Liver (tissue), 9 donors: ENCODE measurements around the gene DUSP3. TPM values are rescaled to one million over a fixed set of nuclear protein-coding genes. Genes with fewer than 3 reads are reported as not detected.

Source experiments
- DNase-seq: peaks from one replicate; pipeline ENCODE4 v3.0.0-alpha.2; 2017; ENCODE audit warnings: low spot score
- H3K27ac ChIP-seq, 2 donors: one replicate each; pipeline ENCODE4 v1.7.0; 2013; ENCODE audit warnings: inconsistent platforms in 2 of 2, low read length in 2 of 2, control low read depth in 1 of 2, low read depth in 1 of 2, mild to moderate bottlenecking in 1 of 2
- H3K27me3 ChIP-seq, 4 donors: one replicate each; pipeline versions ENCODE4 v1.6.1 to v1.7.0; 2013; ENCODE audit warnings: low read length in 3 of 4, inconsistent platforms in 1 of 4, mild to moderate bottlenecking in 1 of 4, moderate library complexity in 1 of 4; ENCODE audit not compliant: control insufficient read depth in 4 of 4, insufficient read depth in 4 of 4
- H3K36me3 ChIP-seq, 4 donors: one replicate each; pipeline versions ENCODE4 v1.6.1 to v1.7.0; 2013; ENCODE audit warnings: low read length in 3 of 4, mild to moderate bottlenecking in 3 of 4, low read depth in 1 of 4, moderate library complexity in 1 of 4; ENCODE audit not compliant: control insufficient read depth in 4 of 4, insufficient read depth in 3 of 4
- H3K4me1 ChIP-seq, 4 donors: one replicate each; pipeline versions ENCODE4 v1.6.1 to v1.7.0; 2013; ENCODE audit warnings: low read length in 3 of 4, mild to moderate bottlenecking in 3 of 4, moderate library complexity in 1 of 4; ENCODE audit not compliant: control insufficient read depth in 4 of 4, insufficient read depth in 4 of 4
- H3K4me3 ChIP-seq, 3 donors: one replicate each; pipeline versions ENCODE4 v1.6.1 to v1.7.0; 2013; ENCODE audit warnings: low read length in 3 of 3, control low read depth in 1 of 3, low read depth in 1 of 3, mild to moderate bottlenecking in 1 of 3
- H3K9ac ChIP-seq, 2 donors: one replicate each; pipeline ENCODE4 v1.7.0; 2013; ENCODE audit warnings: low read length in 2 of 2, mild to moderate bottlenecking in 2 of 2, moderate library complexity in 2 of 2, control low read depth in 1 of 2, low read depth in 1 of 2
- H3K9me3 ChIP-seq, 4 donors: one replicate each; pipeline versions ENCODE4 v1.6.1 to v1.7.0; 2013; ENCODE audit warnings: low read length in 3 of 4; ENCODE audit not compliant: control insufficient read depth in 4 of 4
- CTCF ChIP-seq: fragments of 150-350 bp; IDR thresholded peaks from 2 replicates; pipeline ENCODE4 v1.5.1; 2017; ENCODE audit warnings: improper control_type of control experiment, low read depth, low read length; ENCODE audit not compliant: missing input control
- EGR1 ChIP-seq, 2 donors: IDR thresholded peaks; 2 replicates each; pipeline ENCODE4 v1.6.1; 2016 to 2018; ENCODE audit warnings: antibody characterized with exemption in 2 of 2, low read depth in 2 of 2
- FOXA1 ChIP-seq: IDR thresholded peaks from 2 replicates; pipeline ENCODE4 v1.6.1; 2016; ENCODE audit warnings: antibody characterized with exemption
- FOXA2 ChIP-seq: IDR thresholded peaks from 2 replicates; pipeline ENCODE4 v1.6.1; 2016; ENCODE audit warnings: antibody characterized with exemption
- GABPA ChIP-seq, 2 donors: IDR thresholded peaks in 1 of 2; conservative IDR thresholded peaks in 1 of 2; 2 replicates each; pipeline ENCODE4 v1.6.1; 2016; ENCODE audit warnings: antibody characterized with exemption in 2 of 2, mild to moderate bottlenecking in 1 of 2, moderate library complexity in 1 of 2
- HNF4A ChIP-seq, 2 donors: conservative IDR thresholded peaks; 2 replicates each; pipeline ENCODE4 v1.6.1; 2016; ENCODE audit warnings: antibody characterized with exemption in 2 of 2, mild to moderate bottlenecking in 2 of 2
- HNF4G ChIP-seq: IDR thresholded peaks from 2 replicates; pipeline ENCODE4 v1.6.1; 2016; ENCODE audit warnings: antibody characterized with exemption
- JUND ChIP-seq, 2 donors: IDR thresholded peaks; 2 replicates each; pipeline ENCODE4 v1.6.1; 2016; ENCODE audit warnings: antibody characterized with exemption in 2 of 2
- MAX ChIP-seq: IDR thresholded peaks from 2 replicates; pipeline ENCODE4 v1.6.1; 2016; ENCODE audit warnings: antibody characterized with exemption
- NR2F2 ChIP-seq: IDR thresholded peaks from 2 replicates; pipeline ENCODE4 v1.6.1; 2016; ENCODE audit warnings: antibody characterized with exemption
- RAD21 ChIP-seq, 2 donors: IDR thresholded peaks; 2 replicates each; pipeline ENCODE4 v1.6.1; 2016; ENCODE audit warnings: antibody characterized with exemption in 2 of 2, mild to moderate bottlenecking in 2 of 2
- RXRA ChIP-seq, 2 donors: IDR thresholded peaks; 2 replicates each; pipeline ENCODE4 v1.6.1; 2017 to 2018; ENCODE audit warnings: antibody characterized with exemption in 2 of 2, mild to moderate bottlenecking in 1 of 2
- TAF1 ChIP-seq: conservative IDR thresholded peaks from 2 replicates; pipeline ENCODE4 v1.6.1; 2016; ENCODE audit warnings: antibody characterized with exemption, mild to moderate bottlenecking
- ZBTB33 ChIP-seq: IDR thresholded peaks from 2 replicates; pipeline ENCODE4 v1.6.1; 2016; ENCODE audit warnings: antibody characterized with exemption
- WGBS: extraction: QIAGEN DNeasy Blood & Tissue Kit; methylation state at CpG from one replicate; pipeline ENCODE4 v1.1.7; 2013; 5-methylcytosine and 5-hydroxymethylcytosine counted together
- polyA plus RNA-seq, 2 donors: library from polyadenylated mRNA; stranded (reverse) in 1 of 2; unstranded in 1 of 2; fragments of 200-250 nt in 1 of 2; fragments of >200 nt in 1 of 2; fragmentation: Nextera tagmentation in 1 of 2; extraction: Ambion mirVana in 1 of 2; gene quantifications; one replicate each; pipeline versions ENCODE4 v1.2.1 to v1.2.3, GENCODE V29; 2013 to 2015
- total RNA-seq, 2 donors: library from RNA; depleted of rRNA; stranded (reverse); fragments of >200 nt; gene quantifications; one replicate each; pipeline ENCODE4 v1.2.3, GENCODE V29; 2014
- TF ChIP-seq, protein P1 (sequence below): IDR thresholded peaks from 2 replicates; pipeline ENCODE4 v1.6.1; 2016; ENCODE audit warnings: antibody characterized with exemption
- TF ChIP-seq, protein P2 (sequence below): IDR thresholded peaks from 2 replicates; pipeline ENCODE4 v1.6.1; 2016; ENCODE audit warnings: antibody characterized with exemption, mild to moderate bottlenecking
- donor health status: healthy.
- donor health status: healthy.
- donor health status: healthy.
- donor health status: healthy.
- donor health status: healthy.

The DUSP3 gene
- total and polyA plus RNA-seq, 4 donors = 30.4 to 104 (median 60.8) TPM

DNA sequence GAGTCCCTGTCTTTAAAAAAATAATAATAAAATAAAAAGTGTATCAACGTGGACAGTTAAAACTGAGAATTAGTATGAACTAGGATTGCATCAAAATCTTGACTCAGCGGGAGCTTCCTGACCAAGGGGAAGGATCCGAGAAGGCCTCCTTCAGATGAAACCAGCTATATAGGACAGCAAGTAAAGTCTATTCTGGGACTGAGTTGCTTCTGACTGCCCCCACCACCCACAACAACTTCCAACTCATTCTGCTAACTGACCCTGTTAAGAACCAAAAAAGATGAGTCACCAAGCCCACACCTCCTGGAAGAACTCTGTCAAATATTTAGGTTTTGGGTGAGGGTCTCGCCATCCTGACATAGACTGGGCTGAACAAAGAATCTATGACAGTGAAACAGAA, 29.3 kb upstream of the DUSP3 start:
- Histone ChIP-seq H3K4me1 (no peaks in the 10 kb centered on the region), H3K4me3 (no peak overlapping the region), H3K27me3 (no peaks in the 10 kb centered on the region), H3K9me3 (no peaks in the 10 kb centered on the region), H3K27ac (no peak overlapping the region), H3K36me3 (no peaks in the 10 kb centered on the region), H3K9ac (no peak overlapping the region)
- WGBS = 94% methylated on average over 4 of the region's 4 CpGs
- DNase-seq = no peak
- TF ChIP-seq FOXA2 = no peak

DNA sequence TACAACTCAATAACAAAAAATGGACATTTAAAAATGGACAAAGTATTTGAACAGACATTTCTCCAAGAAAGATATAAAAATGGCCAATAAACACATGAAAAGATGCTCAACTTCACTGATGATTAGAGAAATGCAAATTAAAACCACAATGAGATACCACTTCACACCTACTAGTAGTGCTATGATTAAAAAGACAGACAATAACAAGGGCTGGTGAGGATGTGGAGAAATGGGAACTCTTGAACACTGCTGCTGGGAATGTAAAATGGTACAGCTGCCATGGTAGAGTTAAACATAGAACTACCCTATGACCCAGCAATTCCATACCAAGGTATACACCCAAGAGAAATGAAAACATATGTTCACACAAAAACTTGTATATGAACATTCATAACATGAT, 26.3 kb upstream of the DUSP3 start:
- DNase-seq = no peak
- no peaks in the 10 kb centered on the region for H3K9me3 ChIP-seq
- no peaks in the 10 kb centered on the region for H3K27me3 ChIP-seq
- no peak overlapping the region for H3K9ac ChIP-seq
- H3K4me1 ChIP-seq = no peaks in the 10 kb centered on the region
- no peak overlapping the region for H3K27ac ChIP-seq
- H3K4me3 ChIP-seq = no peak overlapping the region
- H3K36me3 ChIP-seq = no peaks in the 10 kb centered on the region
- TF ChIP-seq RAD21 (IDR thresholded peaks at IDR 0.05) (no peak), JUND (IDR thresholded peaks at IDR 0.05) (no peak), TAF1 (no peak), CTCF (no peak)
- TF ChIP-seq, protein P1, sequence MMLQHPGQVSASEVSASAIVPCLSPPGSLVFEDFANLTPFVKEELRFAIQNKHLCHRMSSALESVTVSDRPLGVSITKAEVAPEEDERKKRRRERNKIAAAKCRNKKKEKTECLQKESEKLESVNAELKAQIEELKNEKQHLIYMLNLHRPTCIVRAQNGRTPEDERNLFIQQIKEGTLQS = no peak

DNA sequence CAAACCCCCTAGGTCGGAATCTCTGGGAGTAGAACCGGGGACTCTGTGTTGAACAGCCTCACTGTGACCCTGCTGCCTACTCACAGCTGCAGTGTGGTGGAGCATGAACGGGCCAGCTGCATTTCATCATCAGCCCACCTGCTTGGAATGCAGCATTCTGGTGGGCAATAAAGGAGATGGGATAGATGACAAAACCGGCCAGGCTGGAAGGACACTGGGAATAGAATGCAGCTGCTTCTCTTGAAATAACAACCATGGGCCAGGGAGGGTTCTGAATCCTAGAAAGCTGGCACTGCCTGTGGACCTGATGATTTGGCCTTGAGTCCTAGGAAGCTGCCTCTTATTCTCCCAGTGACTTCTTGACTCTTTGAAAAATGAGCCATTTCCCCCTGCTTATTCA, 25.0 kb upstream of the DUSP3 start:
- Histone ChIP-seq H3K27ac (no peak overlapping the region), H3K36me3 (no peaks in the 10 kb centered on the region), H3K4me1 (no peaks in the 10 kb centered on the region), H3K27me3 (no peaks in the 10 kb centered on the region), H3K9ac (no peak overlapping the region), H3K9me3 (no peaks in the 10 kb centered on the region), H3K4me3 (no peak overlapping the region)
- WGBS = 90% methylated on average over 4 of the region's 4 CpGs
- TF ChIP-seq GABPA (IDR thresholded peaks at IDR 0.05 in 1 of 2, conservative IDR thresholded peaks at IDR 0.05 in 1 of 2) (no peak), FOXA2 (no peak), EGR1 (IDR thresholded peaks at IDR 0.05; ENCODE audit: low read depth in 2 of 2) (no peak), HNF4A (conservative IDR thresholded peaks at IDR 0.05) (no peak), TAF1 (no peak), JUND (IDR thresholded peaks at IDR 0.05) (no peak), NR2F2 (no peak), HNF4G (no peak), RAD21 (IDR thresholded peaks at IDR 0.05) (no peak), MAX (no peak), FOXA1 (no peak), CTCF (no peak), ZBTB33 (no peak), RXRA (IDR thresholded peaks at IDR 0.05) (no peak)
- TF ChIP-seq, protein P1 = no peak
- TF ChIP-seq, protein P2, sequence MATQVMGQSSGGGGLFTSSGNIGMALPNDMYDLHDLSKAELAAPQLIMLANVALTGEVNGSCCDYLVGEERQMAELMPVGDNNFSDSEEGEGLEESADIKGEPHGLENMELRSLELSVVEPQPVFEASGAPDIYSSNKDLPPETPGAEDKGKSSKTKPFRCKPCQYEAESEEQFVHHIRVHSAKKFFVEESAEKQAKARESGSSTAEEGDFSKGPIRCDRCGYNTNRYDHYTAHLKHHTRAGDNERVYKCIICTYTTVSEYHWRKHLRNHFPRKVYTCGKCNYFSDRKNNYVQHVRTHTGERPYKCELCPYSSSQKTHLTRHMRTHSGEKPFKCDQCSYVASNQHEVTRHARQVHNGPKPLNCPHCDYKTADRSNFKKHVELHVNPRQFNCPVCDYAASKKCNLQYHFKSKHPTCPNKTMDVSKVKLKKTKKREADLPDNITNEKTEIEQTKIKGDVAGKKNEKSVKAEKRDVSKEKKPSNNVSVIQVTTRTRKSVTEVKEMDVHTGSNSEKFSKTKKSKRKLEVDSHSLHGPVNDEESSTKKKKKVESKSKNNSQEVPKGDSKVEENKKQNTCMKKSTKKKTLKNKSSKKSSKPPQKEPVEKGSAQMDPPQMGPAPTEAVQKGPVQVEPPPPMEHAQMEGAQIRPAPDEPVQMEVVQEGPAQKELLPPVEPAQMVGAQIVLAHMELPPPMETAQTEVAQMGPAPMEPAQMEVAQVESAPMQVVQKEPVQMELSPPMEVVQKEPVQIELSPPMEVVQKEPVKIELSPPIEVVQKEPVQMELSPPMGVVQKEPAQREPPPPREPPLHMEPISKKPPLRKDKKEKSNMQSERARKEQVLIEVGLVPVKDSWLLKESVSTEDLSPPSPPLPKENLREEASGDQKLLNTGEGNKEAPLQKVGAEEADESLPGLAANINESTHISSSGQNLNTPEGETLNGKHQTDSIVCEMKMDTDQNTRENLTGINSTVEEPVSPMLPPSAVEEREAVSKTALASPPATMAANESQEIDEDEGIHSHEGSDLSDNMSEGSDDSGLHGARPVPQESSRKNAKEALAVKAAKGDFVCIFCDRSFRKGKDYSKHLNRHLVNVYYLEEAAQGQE = no peak
- DNase-seq = no peak
